ENCODE data around the gene ADAM11. TPM values are rescaled to one million over a fixed set of nuclear protein-coding genes. Genes with fewer than 3 reads are reported as not detected.

Gene ADAM11
- total and polyA plus RNA-seq, 7 donors: under 0.01 to 3.3 (median 2.5) TPM; not detected in 1

DNA sequence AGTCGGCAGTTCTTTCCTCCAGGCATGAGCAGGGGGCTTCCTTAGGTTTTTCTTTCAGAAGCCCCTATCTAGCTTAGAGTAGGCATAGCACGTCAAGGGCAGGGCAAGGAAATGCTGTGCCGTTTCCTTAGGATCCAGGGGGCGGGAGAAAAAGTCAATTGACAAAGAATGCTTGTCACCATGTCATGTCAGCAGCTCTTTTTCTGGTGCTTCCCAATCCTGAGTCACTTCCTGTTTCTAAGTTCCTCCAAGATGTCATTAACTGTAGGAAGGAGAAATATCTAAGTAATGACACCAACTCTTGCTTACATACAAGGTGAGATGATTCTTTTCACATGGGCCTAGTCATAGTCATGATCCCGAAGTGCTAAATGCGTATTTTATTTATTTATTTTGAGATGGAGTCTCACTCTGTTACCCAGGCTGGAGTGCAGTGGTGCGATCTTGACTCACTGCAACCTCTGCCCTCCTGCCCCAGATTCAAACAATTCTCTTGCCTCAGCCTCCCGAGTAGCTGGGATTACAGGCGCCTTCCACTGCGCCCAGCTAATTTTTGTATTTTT, 36.1 kb downstream of the ADAM11 start:
- DNase-seq: no peak
- intact Hi-C loops (cut with DNase I): no loop called here

DNA sequence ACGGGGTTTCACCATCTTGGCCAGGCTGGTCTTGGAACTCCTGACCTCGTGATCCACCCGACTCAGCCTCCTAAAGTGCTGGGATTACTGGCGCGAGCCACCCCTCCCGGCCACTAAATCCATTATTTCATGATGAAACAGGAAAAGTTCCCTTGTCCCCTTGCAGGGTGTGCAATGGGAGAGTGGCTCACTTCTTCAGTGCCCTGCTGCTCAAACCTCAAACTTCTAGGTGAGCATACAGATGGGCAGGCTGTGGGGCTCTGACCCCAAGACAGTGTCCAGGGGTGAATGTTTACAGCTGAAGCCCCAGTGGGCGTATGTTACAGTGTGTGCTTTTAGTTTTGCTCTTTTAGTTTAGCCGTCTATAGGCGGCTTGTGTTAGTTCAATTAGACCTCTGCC, 36.6 kb downstream of the ADAM11 start:
- intact Hi-C loops (cut with DNase I): no loop called here
- 78 to 81% methylated on average over 9 of the region's 9 CpGs for WGBS, 2 donors
- no peaks in the 10 kb centered on the region for H3K27me3 ChIP-seq
- peak overlapping the region in 3 of 4 donors; percentile 31 to 42 (median 41) for H3K4me3 ChIP-seq
- H3K36me3 ChIP-seq: peaks cover 0 to 4% (median 0%) of the 10 kb centered on the region in 4 donors
- peaks cover 0 to 77% (median 69%) of the 10 kb centered on the region in 4 donors for H3K4me1 ChIP-seq
- peak overlapping the region; percentile 85 to 99 (median 96) for H3K27ac ChIP-seq
- DNase-seq: no peak
- TF ChIP-seq, protein P1, sequence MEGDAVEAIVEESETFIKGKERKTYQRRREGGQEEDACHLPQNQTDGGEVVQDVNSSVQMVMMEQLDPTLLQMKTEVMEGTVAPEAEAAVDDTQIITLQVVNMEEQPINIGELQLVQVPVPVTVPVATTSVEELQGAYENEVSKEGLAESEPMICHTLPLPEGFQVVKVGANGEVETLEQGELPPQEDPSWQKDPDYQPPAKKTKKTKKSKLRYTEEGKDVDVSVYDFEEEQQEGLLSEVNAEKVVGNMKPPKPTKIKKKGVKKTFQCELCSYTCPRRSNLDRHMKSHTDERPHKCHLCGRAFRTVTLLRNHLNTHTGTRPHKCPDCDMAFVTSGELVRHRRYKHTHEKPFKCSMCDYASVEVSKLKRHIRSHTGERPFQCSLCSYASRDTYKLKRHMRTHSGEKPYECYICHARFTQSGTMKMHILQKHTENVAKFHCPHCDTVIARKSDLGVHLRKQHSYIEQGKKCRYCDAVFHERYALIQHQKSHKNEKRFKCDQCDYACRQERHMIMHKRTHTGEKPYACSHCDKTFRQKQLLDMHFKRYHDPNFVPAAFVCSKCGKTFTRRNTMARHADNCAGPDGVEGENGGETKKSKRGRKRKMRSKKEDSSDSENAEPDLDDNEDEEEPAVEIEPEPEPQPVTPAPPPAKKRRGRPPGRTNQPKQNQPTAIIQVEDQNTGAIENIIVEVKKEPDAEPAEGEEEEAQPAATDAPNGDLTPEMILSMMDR (IDR thresholded peaks at IDR 0.05): no peak
- TF ChIP-seq POLR2AphosphoS5 (IDR thresholded peaks at IDR 0.05) (no peak), POLR2A (IDR thresholded peaks at IDR 0.05) (no peak), EP300 (IDR thresholded peaks at IDR 0.05) (no peak)
- H3K9me3 ChIP-seq: no peaks in the 10 kb centered on the region

More for the DNA sequence above, 36.1 kb downstream of the ADAM11 start:
- TF ChIP-seq POLR2A (IDR thresholded peaks at IDR 0.05) (no peak), POLR2AphosphoS5 (IDR thresholded peaks at IDR 0.05) (peak in 3 of 4 donors; percentile 6 to 56 (median 11)), EP300 (IDR thresholded peaks at IDR 0.05) (no peak)
- H3K9me3 ChIP-seq: no peaks in the 10 kb centered on the region
- 60 to 65% methylated on average over 10 of the region's 10 CpGs for WGBS, 2 donors
- peaks cover 0 to 72% (median 67%) of the 10 kb centered on the region in 4 donors for H3K4me1 ChIP-seq
- peak overlapping the region in 2 of 4 donors; percentile 3 to 41 for H3K4me3 ChIP-seq
- no peaks in the 10 kb centered on the region for H3K36me3 ChIP-seq
- peak overlapping the region; percentile 85 to 99 (median 96) for H3K27ac ChIP-seq
- H3K27me3 ChIP-seq: no peaks in the 10 kb centered on the region

DNA sequence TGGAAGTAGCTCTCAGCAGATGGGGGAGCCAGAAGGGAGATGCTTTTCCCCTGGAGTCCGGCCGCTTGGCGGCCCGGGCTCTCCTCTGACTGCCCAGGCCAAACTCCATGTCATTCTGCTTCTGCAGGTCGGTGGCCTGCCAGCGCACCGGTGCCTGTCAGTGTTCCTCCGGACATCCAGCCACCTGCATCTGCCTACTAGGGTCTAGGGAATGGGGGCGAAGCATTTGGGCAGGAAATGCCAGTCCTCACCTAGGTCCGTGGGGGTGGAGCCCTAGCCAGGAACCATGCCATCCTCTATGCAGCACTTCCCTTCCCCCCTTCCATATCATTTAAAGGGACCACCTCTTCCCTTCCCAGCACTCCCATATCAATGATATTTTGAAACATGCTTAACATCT, 37.1 kb downstream of the ADAM11 start:
- peaks cover 0 to 82% (median 74%) of the 10 kb centered on the region in 4 donors for H3K4me1 ChIP-seq
- H3K27me3 ChIP-seq: no peaks in the 10 kb centered on the region
- DNase-seq: no peak
- WGBS, 2 donors: 78 to 79% methylated on average over 10 of the region's 10 CpGs
- intact Hi-C loops (cut with DNase I): no loop called here
- H3K27ac ChIP-seq: peak overlapping the region; percentile 85 to 99 (median 96)
- peaks cover 0 to 10% (median 0%) of the 10 kb centered on the region in 4 donors for H3K36me3 ChIP-seq
- TF ChIP-seq EP300 (IDR thresholded peaks at IDR 0.05) (no peak), POLR2AphosphoS5 (IDR thresholded peaks at IDR 0.05) (no peak)
- H3K4me3 ChIP-seq: peak overlapping the region; percentile 22 to 42 (median 36)
- no peaks in the 10 kb centered on the region for H3K9me3 ChIP-seq

DNA sequence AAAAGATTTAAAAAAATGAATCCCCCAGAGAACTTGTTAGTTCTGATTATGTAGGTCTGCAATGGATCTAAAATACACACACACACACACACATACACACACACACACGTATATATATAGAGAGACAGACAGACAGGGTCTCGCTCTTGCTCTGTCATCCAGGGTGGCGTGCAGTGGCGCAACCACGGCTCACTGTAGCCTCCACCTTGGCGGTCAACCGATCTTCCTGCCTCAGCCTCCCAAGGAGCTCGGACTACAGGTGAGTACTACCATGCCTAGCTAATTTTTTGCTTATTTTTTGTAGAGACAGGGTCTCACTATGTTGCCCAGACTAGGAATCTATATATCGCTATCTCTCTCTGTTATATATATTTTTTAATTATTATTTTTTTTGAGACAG, 37.9 kb downstream of the ADAM11 start:
- peak overlapping the region; percentile 22 to 42 (median 36) for H3K4me3 ChIP-seq

DNA sequence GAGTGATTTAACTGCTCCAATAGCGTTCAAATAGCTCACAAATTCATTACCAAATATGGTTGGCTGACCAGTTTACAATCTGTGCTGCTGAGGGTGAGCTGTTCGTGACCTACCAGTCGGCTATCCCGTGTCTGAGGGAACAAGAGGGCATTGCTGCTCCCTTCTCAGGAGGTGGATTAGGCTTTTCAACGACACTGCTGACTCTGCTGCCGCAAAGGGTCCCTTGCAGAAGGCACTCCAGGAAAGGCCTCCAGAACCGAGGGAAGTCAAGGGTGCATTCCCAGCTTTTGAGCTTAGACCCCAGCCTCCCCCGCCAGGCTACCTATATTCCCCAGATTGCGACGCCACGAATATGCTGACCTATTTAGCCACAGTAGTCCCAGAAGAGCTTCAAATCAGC, 39.0 kb downstream of the ADAM11 start:
- H3K27ac ChIP-seq: peak overlapping the region; percentile 85 to 99 (median 96)

More for the DNA sequence above, 37.9 kb downstream of the ADAM11 start:
- TF ChIP-seq POLR2A (IDR thresholded peaks at IDR 0.05): no peak
- no peak for TF ChIP-seq POLR2AphosphoS5 (IDR thresholded peaks at IDR 0.05)
- TF ChIP-seq EP300 (IDR thresholded peaks at IDR 0.05): no peak
- TF ChIP-seq, protein P1 (IDR thresholded peaks at IDR 0.05): no peak
- no peaks in the 10 kb centered on the region for H3K9me3 ChIP-seq
- H3K27ac ChIP-seq: peak overlapping the region; percentile 85 to 99 (median 96)
- intact Hi-C loops (cut with DNase I): no loop called here
- H3K27me3 ChIP-seq: no peaks in the 10 kb centered on the region
- H3K4me1 ChIP-seq: peaks cover 0 to 90% (median 81%) of the 10 kb centered on the region in 4 donors
- H3K36me3 ChIP-seq: peaks cover 0 to 14% (median 0%) of the 10 kb centered on the region in 4 donors
- WGBS, 2 donors: 90 to 93% methylated on average over 9 of the region's 9 CpGs
- DNase-seq: no peak

More for the DNA sequence above, 39.0 kb downstream of the ADAM11 start:
- Histone ChIP-seq H3K4me1 (peaks cover 0 to 98% (median 87%) of the 10 kb centered on the region in 4 donors), H3K27me3 (no peaks in the 10 kb centered on the region), H3K36me3 (peaks cover 0 to 14% (median 0%) of the 10 kb centered on the region in 4 donors), H3K4me3 (peak overlapping the region; percentile 22 to 42 (median 36)), H3K9me3 (no peaks in the 10 kb centered on the region)
- 70 to 77% methylated on average over 11 of the region's 11 CpGs for WGBS, 2 donors
- TF ChIP-seq EP300 (IDR thresholded peaks at IDR 0.05): peak in 1 of 4 donors; percentile 45
- peak; percentile 75 to 83 (median 79) for TF ChIP-seq POLR2AphosphoS5 (IDR thresholded peaks at IDR 0.05)
- TF ChIP-seq POLR2A (IDR thresholded peaks at IDR 0.05): peak; percentile 17 to 28
- TF ChIP-seq, protein P1 (IDR thresholded peaks at IDR 0.05): no peak
- DNase-seq: peak; percentile 82
- intact Hi-C loops (cut with DNase I): no loop called here
